Muscle layer of colon (tissue), 2 donors: ENCODE measurements around the gene CCDC180.
"Not testable (repeated sequence)": the region's sequence is repeated elsewhere in the genome, so short reads cannot be mapped to it uniquely, and the experiment has no call there.

Experiments
- H3K27ac ChIP-seq: one replicate; pipeline ENCODE4 v1.7.0; 2013; ENCODE audit warnings: low read depth, mild to moderate bottlenecking, low read length, moderate library complexity
- H3K27me3 ChIP-seq, 2 donors: one replicate each; pipeline ENCODE4 v1.7.0; 2013; ENCODE audit warnings: low read length in 2 of 2, mild to moderate bottlenecking in 2 of 2; ENCODE audit not compliant: insufficient read depth in 2 of 2, control insufficient read depth in 1 of 2
- H3K36me3 ChIP-seq: one replicate; pipeline ENCODE4 v1.7.0; 2013; ENCODE audit warnings: mild to moderate bottlenecking, low read length; ENCODE audit not compliant: insufficient read depth
- H3K4me1 ChIP-seq: one replicate; pipeline ENCODE4 v1.7.0; 2013; ENCODE audit warnings: mild to moderate bottlenecking, low read length; ENCODE audit not compliant: insufficient read depth
- H3K4me3 ChIP-seq, 2 donors: one replicate each; pipeline ENCODE4 v1.7.0; 2013; ENCODE audit warnings: low read length in 2 of 2, low read depth in 1 of 2, mild to moderate bottlenecking in 1 of 2, moderate library complexity in 1 of 2
- H3K9ac ChIP-seq: one replicate; pipeline ENCODE4 v1.7.0; 2013; ENCODE audit warnings: low read length
- H3K9me3 ChIP-seq: one replicate; pipeline ENCODE4 v1.7.0; 2013; ENCODE audit warnings: mild to moderate bottlenecking, low read length
- donor health status: abdominal sarcoma.
- donor health status: Adenocarcinoma of cecum.

Gene CCDC180

DNA sequence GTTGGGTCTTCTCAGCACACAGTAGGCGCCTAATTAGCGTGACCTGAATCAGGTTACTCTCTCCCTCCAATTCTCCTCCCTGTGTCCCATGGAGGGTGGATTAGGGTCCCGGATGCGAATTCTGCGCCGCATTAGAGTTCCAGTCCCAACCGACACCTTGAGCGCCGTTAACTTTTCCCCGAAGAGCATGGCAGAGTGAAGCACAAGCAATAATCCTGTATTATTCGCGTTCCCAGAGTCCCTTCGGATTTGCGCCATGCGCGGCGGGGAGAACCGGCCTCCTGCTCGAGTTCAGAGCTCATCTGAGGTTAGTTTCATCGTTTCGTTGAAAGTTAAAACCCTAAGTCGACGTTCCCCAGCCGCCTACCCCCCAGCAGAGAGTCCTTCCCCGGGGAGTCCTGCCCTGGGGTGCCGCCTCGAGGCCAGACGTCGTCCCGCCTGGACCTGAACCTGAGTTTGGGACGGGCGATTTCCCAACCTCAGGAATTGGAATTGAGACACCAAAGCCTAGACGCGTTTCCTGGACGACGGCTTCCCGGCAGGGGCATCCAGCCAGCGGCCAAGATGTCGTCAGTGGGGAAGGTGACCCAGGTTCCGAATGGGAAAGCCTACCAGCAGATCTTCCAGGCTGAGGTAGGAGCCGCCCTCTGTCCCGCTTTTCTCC lies at the start of gene CCDC180:
TSS of gene CCDC180 (plus strand) at position 160 of the 664 bp plus-strand sequence. CDS start at position 565, 405 bp downstream.
- H3K27ac ChIP-seq = no peak within 1 kb of the TSS
- peak within 1 kb of the TSS; percentile 7 to 33 for H3K4me3 ChIP-seq
- no peaks in the 10 kb centered on the region for H3K4me1 ChIP-seq
- peaks cover 0 to 4% of the 10 kb centered on the region in 2 donors for H3K27me3 ChIP-seq
- no peak within 1 kb of the TSS for H3K9ac ChIP-seq
- peaks cover 12% of the 10 kb centered on the region for H3K36me3 ChIP-seq
- no peaks in the 10 kb centered on the region for H3K9me3 ChIP-seq

DNA sequence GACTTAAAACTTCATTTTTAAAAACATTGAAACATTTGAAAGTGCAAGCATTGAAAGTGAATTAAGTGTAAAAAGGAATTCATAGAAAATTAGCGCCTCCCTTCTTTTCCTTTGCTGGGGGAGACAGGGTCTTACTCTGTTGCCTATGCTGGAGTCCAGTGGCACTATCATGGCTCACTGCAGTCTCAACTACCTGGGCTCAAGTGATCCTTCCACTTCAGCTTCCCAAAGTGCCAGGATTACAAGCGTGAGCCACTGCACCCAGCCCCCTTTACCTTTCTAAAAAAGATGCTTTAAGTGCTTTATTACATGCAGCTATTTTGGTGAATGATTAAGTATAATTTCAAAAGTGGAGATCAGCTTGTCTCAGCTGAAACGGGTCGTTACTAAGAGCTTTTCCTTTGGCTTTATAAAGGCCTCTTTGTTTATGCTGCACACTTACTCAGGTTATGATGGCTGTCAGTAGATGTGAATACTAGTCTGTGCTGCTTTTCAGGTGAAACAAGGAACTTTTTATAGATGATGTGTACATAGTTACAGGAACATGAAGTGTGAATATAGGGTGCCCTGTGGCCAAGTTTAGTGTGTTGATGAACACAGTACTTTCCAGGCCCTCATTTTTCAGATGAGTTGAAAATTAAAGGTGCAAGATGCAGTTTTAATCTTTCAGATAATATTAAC lies 47.5 kb upstream of the CCDC180 start:
- not testable (repeated sequence) for H3K4me3 ChIP-seq, H3K27ac ChIP-seq, H3K36me3 ChIP-seq, H3K9me3 ChIP-seq, H3K27me3 ChIP-seq, H3K9ac ChIP-seq, H3K4me1 ChIP-seq

DNA sequence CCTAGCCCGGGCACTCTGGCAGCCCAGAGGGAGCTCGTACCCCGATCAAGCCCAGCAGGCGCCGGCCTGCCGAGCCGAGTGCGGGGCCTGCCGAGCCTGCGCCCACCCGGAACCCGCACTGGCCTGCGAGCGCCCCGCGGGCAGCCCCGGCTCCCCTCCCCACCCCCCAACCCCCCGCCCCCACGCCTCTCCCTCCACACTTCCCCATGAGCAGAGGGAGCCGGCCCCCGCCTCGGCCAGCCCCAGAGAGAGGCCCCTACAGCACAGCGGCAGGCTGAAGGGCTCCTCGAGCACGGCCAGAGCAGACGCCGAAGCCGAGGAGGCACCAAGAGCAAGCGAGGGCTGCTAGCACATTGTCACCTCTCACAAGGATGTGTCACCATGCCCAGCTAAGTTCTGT lies 36.2 kb upstream of the CCDC180 start:
- H3K27ac ChIP-seq = no peak overlapping the region
- no peak overlapping the region for H3K9ac ChIP-seq
- no peaks in the 10 kb centered on the region for H3K4me1 ChIP-seq
- H3K36me3 ChIP-seq = no peaks in the 10 kb centered on the region
- no peaks in the 10 kb centered on the region for H3K27me3 ChIP-seq
- H3K9me3 ChIP-seq = no peaks in the 10 kb centered on the region
- H3K4me3 ChIP-seq = no peak overlapping the region

DNA sequence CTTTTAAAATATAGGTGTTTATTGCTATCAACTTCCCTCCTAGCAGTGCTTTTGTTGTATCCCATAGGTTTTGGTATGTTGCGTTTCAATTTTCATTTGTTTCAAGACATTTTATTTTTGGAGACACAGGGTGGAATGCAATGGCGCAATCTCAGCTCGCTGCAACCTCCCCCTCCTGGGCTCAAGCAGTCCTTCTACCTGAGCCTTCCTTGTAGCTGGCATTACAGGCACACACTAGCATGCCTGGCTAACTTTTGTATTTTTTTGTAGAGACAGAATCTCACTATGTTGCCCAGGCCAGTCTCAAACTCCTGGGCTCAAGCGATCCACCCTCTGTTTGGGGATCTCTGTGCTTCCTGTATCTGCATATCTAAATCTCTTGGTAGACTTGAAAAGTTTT lies 35.4 kb upstream of the CCDC180 start:
- peaks cover under 1% of the 10 kb centered on the region for H3K36me3 ChIP-seq
- no peaks in the 10 kb centered on the region for H3K4me1 ChIP-seq

DNA sequence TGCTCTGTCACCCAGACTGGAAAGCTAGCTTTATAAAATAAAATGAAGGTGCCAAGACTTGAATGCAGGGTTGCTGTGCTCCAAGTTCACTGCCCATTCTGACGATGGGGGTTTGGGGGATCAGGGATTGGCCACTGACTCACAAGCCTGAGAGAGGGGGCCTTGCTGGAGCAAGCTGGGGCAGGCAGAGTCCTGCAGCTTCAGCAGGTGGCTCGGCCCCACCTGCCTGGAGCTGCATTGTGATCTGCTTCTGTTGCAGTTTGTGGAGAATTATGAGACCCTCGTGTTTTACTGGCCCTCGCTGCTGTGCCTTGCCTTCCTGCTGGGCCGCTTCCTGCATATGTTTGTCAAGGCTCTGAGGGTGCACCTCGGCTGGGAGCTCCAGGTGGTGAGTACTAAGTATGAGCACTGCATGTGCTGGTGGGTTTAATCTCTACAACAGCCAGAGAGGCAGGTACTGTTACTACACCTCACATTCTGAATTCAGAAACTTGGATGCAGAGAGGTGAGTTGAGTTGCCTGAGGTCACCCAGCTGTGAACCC lies 31.1 kb upstream of the CCDC180 start:
- no peaks in the 10 kb centered on the region for H3K27me3 ChIP-seq
- H3K9ac ChIP-seq = no peak overlapping the region
- H3K4me1 ChIP-seq = no peaks in the 10 kb centered on the region
- no peak overlapping the region for H3K27ac ChIP-seq
- peaks cover 31% of the 10 kb centered on the region for H3K36me3 ChIP-seq
- H3K4me3 ChIP-seq = no peak overlapping the region
- H3K9me3 ChIP-seq = no peaks in the 10 kb centered on the region

More for the DNA sequence above, 35.4 kb upstream of the CCDC180 start:
- Histone ChIP-seq H3K27me3 (no peaks in the 10 kb centered on the region), H3K27ac (no peak overlapping the region), H3K4me3 (no peak overlapping the region), H3K9ac (no peak overlapping the region), H3K9me3 (no peaks in the 10 kb centered on the region)

DNA sequence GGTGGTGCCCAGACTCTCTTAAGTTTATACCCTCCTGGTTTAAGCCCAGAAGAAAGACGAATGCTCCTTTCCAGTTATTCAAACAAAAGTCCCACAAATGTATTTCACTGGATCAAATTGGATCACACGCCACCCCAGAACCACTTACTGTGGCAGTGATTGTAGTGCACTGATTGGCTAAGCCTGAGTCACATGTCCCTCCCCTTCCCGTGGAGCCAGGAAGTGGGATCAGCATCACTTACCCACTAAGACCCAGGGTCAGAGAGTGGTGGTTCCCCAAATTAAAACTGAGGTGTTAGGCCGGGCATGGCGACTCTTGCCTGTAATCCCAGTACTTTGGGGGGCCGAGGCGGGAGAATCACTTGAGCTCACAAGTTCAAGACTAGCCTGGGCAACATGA lies 29.5 kb upstream of the CCDC180 start:
- peaks cover 38% of the 10 kb centered on the region for H3K36me3 ChIP-seq
- no peak overlapping the region for H3K27ac ChIP-seq
- H3K4me1 ChIP-seq = no peaks in the 10 kb centered on the region
- no peak overlapping the region for H3K4me3 ChIP-seq
- no peak overlapping the region for H3K9ac ChIP-seq
- no peaks in the 10 kb centered on the region for H3K9me3 ChIP-seq
- H3K27me3 ChIP-seq = no peaks in the 10 kb centered on the region

DNA sequence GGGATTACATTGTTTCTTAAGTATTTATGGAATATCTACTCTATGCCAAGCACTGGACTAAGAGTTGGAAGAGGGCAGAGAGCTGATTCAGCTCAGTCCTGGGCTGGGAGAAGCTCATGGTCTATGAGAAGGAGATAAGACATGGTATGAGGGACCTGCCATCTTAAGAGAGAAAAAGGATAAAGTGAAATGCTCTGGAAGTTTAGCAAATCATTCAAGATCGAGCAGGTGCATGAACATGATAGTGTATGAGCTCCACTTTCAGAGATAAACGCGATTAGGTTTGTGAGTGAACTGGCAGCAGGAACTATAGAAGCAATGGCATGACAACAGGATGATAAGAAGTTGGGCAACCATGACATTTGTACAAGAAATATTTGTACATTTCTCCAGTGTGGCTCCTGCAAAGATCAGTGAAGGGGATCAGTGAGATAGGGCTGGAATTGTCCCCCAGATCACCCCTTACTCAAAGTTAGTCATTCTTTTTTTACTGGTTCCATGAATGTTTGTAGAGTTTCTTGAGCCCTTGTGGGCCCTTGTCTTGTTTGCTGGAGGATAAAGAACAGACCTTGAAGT lies 26.6 kb upstream of the CCDC180 start:
- Histone ChIP-seq H3K27ac (no peak overlapping the region), H3K9ac (no peak overlapping the region), H3K4me1 (no peaks in the 10 kb centered on the region), H3K9me3 (no peaks in the 10 kb centered on the region), H3K27me3 (no peaks in the 10 kb centered on the region), H3K36me3 (peaks cover 55% of the 10 kb centered on the region), H3K4me3 (no peak overlapping the region)

DNA sequence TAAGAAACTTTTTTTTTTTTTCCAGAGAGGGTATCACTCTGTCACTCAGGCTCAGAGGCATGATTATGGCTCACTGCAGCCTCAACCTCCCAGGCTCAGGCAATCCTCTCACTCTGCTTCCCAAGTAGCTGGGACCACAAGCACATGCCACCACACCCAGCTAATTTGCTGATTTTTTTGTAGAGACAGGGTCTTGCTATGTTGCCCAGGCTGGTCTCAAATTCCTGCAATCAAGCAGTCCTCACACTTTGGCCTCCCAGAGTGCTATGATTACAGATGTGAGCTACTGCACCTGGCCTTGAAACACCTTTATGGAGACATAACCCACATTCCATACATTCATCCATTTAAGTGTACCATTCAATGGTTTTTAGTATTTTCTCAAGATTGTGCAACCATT lies 23.7 kb upstream of the CCDC180 start:
- Histone ChIP-seq H3K27ac (no peak overlapping the region), H3K36me3 (peaks cover 55% of the 10 kb centered on the region), H3K9me3 (no peaks in the 10 kb centered on the region), H3K9ac (no peak overlapping the region), H3K4me1 (no peaks in the 10 kb centered on the region), H3K4me3 (no peak overlapping the region), H3K27me3 (no peaks in the 10 kb centered on the region)

DNA sequence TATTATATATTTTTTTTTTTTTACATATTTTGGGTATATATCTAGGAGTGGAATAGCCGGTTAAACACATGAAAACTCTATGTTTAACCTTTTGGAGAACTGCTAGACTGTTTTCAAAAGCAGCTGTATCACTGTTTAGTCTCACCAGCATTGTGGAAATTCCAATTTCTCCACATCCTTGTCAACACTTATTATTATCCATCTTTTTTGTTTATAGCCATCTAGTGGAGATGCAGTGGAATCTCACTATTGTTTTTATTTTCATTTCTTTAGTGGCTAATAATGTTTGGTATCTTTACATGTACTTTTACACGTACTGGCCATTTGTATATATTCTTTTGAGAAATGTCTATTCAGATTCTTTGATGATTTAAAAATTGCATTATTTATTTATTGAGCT lies 22.7 kb upstream of the CCDC180 start:
- no peak overlapping the region for H3K9ac ChIP-seq
- H3K27ac ChIP-seq = no peak overlapping the region
- H3K4me1 ChIP-seq = no peaks in the 10 kb centered on the region
- H3K9me3 ChIP-seq = no peaks in the 10 kb centered on the region
- H3K27me3 ChIP-seq = no peaks in the 10 kb centered on the region
- no peak overlapping the region for H3K4me3 ChIP-seq
- H3K36me3 ChIP-seq = peaks cover 55% of the 10 kb centered on the region

DNA sequence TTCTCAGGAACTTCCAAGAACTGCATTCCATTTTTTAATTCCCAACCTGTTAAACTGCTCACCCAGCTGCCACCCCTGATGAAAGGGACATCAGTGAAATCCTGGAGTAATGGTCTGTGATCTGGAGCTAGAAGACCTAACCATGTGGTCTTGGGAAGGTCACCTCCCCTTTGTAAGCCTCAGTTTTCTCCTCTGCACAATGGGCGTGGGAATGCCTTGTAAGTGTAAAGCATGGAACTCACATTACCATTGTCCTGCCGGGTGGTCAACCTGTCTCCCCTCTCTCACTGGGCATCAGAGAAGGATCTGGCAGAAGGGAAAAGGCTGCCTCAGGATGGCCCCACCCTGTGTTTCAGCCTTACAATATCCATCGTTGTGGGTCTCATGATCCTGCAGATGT lies 15.3 kb upstream of the CCDC180 start:
- Histone ChIP-seq H3K9ac (no peak overlapping the region), H3K27ac (no peak overlapping the region), H3K27me3 (no peaks in the 10 kb centered on the region), H3K9me3 (peaks cover under 1% of the 10 kb centered on the region), H3K4me1 (no peaks in the 10 kb centered on the region), H3K4me3 (no peak overlapping the region), H3K36me3 (peaks cover 38% of the 10 kb centered on the region)

DNA sequence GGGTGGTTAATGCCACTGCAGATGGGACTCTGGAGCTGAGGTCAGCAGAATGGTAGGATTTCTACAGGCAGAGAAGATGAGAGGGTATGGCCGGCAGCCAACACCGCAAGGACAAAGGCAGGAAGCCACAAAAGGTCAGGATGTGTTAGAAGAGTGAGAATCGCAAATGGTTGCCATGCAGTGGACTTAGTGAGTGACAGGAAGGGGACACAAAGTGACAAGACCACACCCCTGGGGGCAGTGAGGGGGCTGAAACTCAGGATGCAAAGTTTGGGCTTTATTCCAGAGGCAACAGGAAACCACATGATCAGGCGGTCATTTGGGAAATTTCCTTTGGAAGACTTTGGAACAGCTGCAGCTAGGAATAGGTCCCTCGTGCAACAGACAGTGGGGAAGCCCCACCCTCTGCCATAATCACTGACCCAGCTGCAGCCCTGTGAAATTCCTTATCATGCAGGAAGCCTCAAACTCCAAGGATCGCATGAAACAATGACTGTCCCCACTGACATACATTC lies 14.2 kb upstream of the CCDC180 start:
- Histone ChIP-seq H3K27ac (no peak overlapping the region), H3K27me3 (no peaks in the 10 kb centered on the region), H3K4me1 (no peaks in the 10 kb centered on the region), H3K9me3 (peaks cover 6% of the 10 kb centered on the region), H3K36me3 (peaks cover 30% of the 10 kb centered on the region), H3K9ac (no peak overlapping the region), H3K4me3 (no peak overlapping the region)
